NCI-H1417 (cell line): ENCODE results near the gene ANKRD24.
A peak's percentile ranks its signal among the peaks of the same experiment; 100 is the strongest.
"Not testable (repeated sequence)": the region's sequence is repeated elsewhere in the genome, so short reads cannot be mapped to it uniquely, and the experiment has no call there.

Source experiments
- DNase-seq, 3 experiments: peaks; one replicate each; lab custom pipeline; 2025; lab: John Stamatoyannopoulos, UW

Gene ANKRD24

GRCh38 chr19:4197625-4198466, 15.4 kb downstream of the ANKRD24 start:
- peak in 2 of 3 experiments; percentile 71 to 73 for DNase-seq

GRCh38 chr19:4198467-4199126, 16.1 kb downstream of the ANKRD24 start:
- no peak for DNase-seq

GRCh38 chr19:4199699-4200293, 17.3 kb downstream of the ANKRD24 start:
- peak in 2 of 3 experiments; percentile 64 to 69 for DNase-seq

- no peak for DNase-seq
These were observed 18.6 kb downstream of the ANKRD24 start for GRCh38 chr19:4200940-4201542.

- DNase-seq = no peak
These were observed 19.3 kb downstream of the ANKRD24 start for GRCh38 chr19:4201798-4202197.

- peak; percentile 11 to 30 (median 16) for DNase-seq
These were observed 24.5 kb downstream of the ANKRD24 start for GRCh38 chr19:4206818-4207484.

- peak in 2 of 3 experiments; percentile 35 to 48 for DNase-seq
These were observed 26.1 kb downstream of the ANKRD24 start for GRCh38 chr19:4208385-4209094.

- no peak for DNase-seq
These were observed 27.8 kb downstream of the ANKRD24 start for GRCh38 chr19:4210166-4210731.

- no peak for DNase-seq
These were observed 30.6 kb downstream of the ANKRD24 start for GRCh38 chr19:4213116-4213515.

- no peak for DNase-seq
These were observed 33.3 kb downstream of the ANKRD24 start for GRCh38 chr19:4215807-4216206.

- DNase-seq = no peak
These were observed 34.4 kb downstream of the ANKRD24 start for GRCh38 chr19:4216846-4217245.

- no peak for DNase-seq
These were observed 35.2 kb downstream of the ANKRD24 start for GRCh38 chr19:4217429-4218264.

- DNase-seq = not testable (repeated sequence)
These were observed 36.0 kb downstream of the ANKRD24 start for GRCh38 chr19:4218523-4218922.

- DNase-seq = no peak
These were observed 37.7 kb downstream of the ANKRD24 start for GRCh38 chr19:4220188-4220587.

- no peak for DNase-seq
These were observed 42.0 kb downstream of the ANKRD24 start for GRCh38 chr19:4224470-4224869.

GRCh38 chr19:4225885-4226284, 43.4 kb downstream of the ANKRD24 start:
- no peak for DNase-seq

- no peak for DNase-seq
These were observed 45.3 kb downstream of the ANKRD24 start for GRCh38 chr19:4227771-4228170.

GRCh38 chr19:4228765-4229178, 46.3 kb downstream of the ANKRD24 start:
- no peak for DNase-seq

- peak in 2 of 3 experiments; percentile 24 to 35 for DNase-seq
These were observed 46.9 kb downstream of the ANKRD24 start, which contains the start of gene EBI3 for GRCh38 chr19:4229179-4229931. EBI3 (plus strand) TSS chr19:4229523; CDS start chr19:4229551, 28 bp downstream.
